ENCODE data around the gene MEG3.

DNA sequence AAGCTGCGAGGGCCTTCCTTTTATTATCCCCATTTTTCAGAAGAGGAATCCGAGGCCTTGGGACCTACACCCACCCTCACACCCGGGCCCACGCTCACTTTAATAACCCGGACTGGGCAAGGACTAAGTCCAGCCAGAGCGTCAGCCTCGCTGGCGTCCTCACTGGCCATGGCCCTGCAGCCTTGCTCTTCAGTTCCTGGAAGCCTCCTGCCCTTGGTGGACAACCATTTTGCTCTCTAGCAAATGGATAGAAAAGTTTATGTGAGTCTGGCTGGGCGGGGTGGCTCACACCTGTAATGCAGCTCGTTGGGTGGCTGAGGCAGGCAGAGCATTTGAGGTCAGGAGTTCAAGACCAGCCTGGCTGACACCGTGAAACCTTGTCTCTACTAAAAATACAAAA, 67.8 kb downstream of the MEG3 start:
- TF ChIP-seq POLR2A (IDR thresholded peaks at IDR 0.05; ENCODE audit: low read length), result no peak
- no peak for TF ChIP-seq GATA1 (IDR thresholded peaks at IDR 0.05; ENCODE audit: low read depth, low read length)
